ENCODE results near the gene FECH. TPM values are rescaled to one million over a fixed set of nuclear protein-coding genes. Genes with fewer than 3 reads are reported as not detected.

The FECH gene
- 10 to 100 TPM; 23.3 to 28.8 TPM for total RNA-seq

- Mint-ChIP-seq H3K27ac (peak within 1 kb of the TSS; percentile 74), H3K27me3 (no peaks in the 10 kb centered on the region), H3K4me3 (peak within 1 kb of the TSS; percentile 80), H3K4me1 (peaks cover 21% of the 10 kb centered on the region), H3K36me3 (ENCODE audit: low read depth) (peaks cover 8% of the 10 kb centered on the region), H3K9me3 (ENCODE audit: low read depth) (no peaks in the 10 kb centered on the region)
- ChIA-PET CTCF (interaction anchor here (0.7 kb wide), 1 partner anchor 15 kb away, joined by 3 read pairs; no protein-coding TSS in a partner anchor), POLR2A (no interaction called here)
- ATAC-seq: peak; percentile 92
- intact Hi-C loops (cut with DNase I, micrococcal nuclease): loop anchor here (1.0 to 10.0 kb wide), 4 partner anchors 35 to 952 kb away; partner anchors contain the start of genes NARS1 (in 2 of the 2) and TXNL1 (in 1 of the 2)
- DNase-seq: peak; percentile 76
Measured at GRCh38 chr18:57586251-57587049, at the start of gene FECH. FECH (minus strand) TSS chr18:57586702; CDS start chr18:57586620, 82 bp downstream.

DNA sequence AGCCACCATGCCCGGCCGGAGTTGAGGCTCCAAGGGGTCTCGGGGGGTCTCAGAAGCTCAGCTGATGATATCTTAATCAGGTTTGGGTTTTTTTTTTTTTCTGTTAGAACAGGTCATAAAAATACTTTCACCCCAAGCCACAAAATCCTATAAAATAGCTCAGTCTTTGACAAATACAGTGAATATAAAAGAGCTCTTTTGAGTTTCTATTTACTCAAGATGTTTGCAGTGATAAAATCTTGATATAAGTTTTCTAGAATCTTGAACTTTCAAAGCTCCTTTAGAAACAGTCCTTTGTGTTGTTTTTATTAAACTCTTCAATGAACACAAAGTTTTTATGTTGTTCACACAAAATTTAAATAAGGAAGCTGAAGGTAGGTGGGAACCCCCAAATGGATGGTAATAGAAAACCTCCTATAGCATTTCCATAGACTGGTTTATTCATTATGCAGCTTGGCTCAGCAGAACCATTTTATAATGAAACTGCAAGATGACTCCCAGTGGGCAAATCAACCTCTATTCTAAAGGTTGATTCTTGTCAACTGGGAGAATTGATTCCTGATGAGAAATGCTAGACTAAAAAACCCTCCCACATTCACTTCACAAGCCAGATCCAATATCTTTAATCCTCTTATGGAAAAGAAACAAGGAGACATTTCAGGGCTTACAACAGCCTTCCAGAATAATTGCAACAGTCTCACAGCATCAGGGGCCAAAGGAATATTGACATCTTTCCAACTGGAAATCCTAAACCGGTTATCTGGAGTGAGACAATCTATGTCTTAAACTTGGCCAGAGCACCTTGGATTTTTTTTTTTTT, 48.7 kb upstream of the FECH start:
- no peak overlapping the region for H3K27ac Mint-ChIP-seq
- H3K4me3 Mint-ChIP-seq: no peak overlapping the region
- H3K9me3 Mint-ChIP-seq (ENCODE audit: low read depth): no peaks in the 10 kb centered on the region
- no peak for ATAC-seq
- peaks cover 11% of the 10 kb centered on the region for H3K4me1 Mint-ChIP-seq
- intact Hi-C loops (cut with DNase I, micrococcal nuclease): loop anchor here in 1 of 2 experiments (10.0 kb wide), 1 partner anchor 410 kb away; the partner anchor contains the start of gene NEDD4L
- ChIA-PET CTCF (no interaction called here), POLR2A (interaction anchor here (0.6 kb wide), 1 partner anchor 47 kb away, joined by 3 read pairs; no protein-coding TSS in a partner anchor)
- no peak for DNase-seq
- peaks cover 5% of the 10 kb centered on the region for H3K36me3 Mint-ChIP-seq (ENCODE audit: low read depth)
- no peaks in the 10 kb centered on the region for H3K27me3 Mint-ChIP-seq

DNA sequence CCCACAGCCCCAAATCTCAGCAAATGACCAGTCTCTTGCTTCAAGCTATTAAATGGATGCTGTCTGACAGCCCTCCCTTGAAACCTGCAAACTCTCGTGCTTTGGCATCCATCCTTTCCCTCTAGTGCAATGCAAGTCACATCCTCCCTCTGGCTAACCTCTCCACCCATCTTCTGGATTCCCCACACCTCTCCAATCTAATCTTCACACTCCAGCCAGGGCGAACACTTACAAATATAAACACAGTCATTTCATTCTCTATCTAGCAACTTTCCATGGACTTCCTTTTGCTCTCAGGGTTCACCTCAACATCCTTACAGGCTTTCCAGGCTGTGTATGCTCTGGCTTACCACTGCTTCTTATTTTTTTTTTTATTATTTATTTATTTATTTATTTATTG, 45.2 kb upstream of the FECH start:
- H3K27ac Mint-ChIP-seq: peak overlapping the region; percentile 68
- no peaks in the 10 kb centered on the region for H3K9me3 Mint-ChIP-seq (ENCODE audit: low read depth)

GRCh38 chr18:57630754-57631595, 44.5 kb upstream of the FECH start:
- Mint-ChIP-seq H3K9me3 (ENCODE audit: low read depth) (no peaks in the 10 kb centered on the region), H3K4me1 (peaks cover 13% of the 10 kb centered on the region), H3K27ac (peak overlapping the region; percentile 96), H3K4me3 (peak overlapping the region; percentile 97), H3K27me3 (no peaks in the 10 kb centered on the region), H3K36me3 (ENCODE audit: low read depth) (peaks cover 3% of the 10 kb centered on the region)
- CTCF ChIA-PET: interaction anchor here (0.8 to 1.9 kb wide), 7 partner anchors 11 to 550 kb away, joined by 3 to 10 read pairs (median 3); partner anchors contain the start of gene NARS1
- ATAC-seq (no peak), DNase-seq (no peak)
- intact Hi-C loops (cut with DNase I, micrococcal nuclease): loop anchor here (1.0 to 10.0 kb wide), 7 partner anchors 10 to 993 kb away; partner anchors contain the start of genes NARS1 (in 2 of the 2), FECH (in 1 of the 2), NEDD4L (in 1 of the 2) and TXNL1 (in 1 of the 2)
- POLR2A ChIA-PET: interaction anchor here (0.6 to 3.1 kb wide), 3 partner anchors 10 to 207 kb away, joined by 5 to 13 read pairs (median 6); partner anchors contain the start of gene NARS1

More for the DNA sequence above, 45.2 kb upstream of the FECH start:
- CTCF ChIA-PET: no interaction called here
- Mint-ChIP-seq H3K4me3 (peak overlapping the region; percentile 97), H3K27me3 (no peaks in the 10 kb centered on the region), H3K4me1 (peaks cover 13% of the 10 kb centered on the region), H3K36me3 (ENCODE audit: low read depth) (peaks cover 3% of the 10 kb centered on the region)
- POLR2A ChIA-PET: interaction anchor here (3.1 kb wide), 1 partner anchor 10 kb away, joined by 13 read pairs; the partner anchor contains the start of gene NARS1
- intact Hi-C loops (cut with DNase I, micrococcal nuclease): loop anchor here (2.0 to 10.0 kb wide), 4 partner anchors 45 to 413 kb away; partner anchors contain the start of genes FECH (in 1 of the 2) and NEDD4L (in 1 of the 2)
- ATAC-seq (no peak), DNase-seq (no peak)

GRCh38 chr18:57630002-57630753, 43.7 kb upstream of the FECH start:
- peak overlapping the region; percentile 97 for H3K4me3 Mint-ChIP-seq
- CTCF ChIA-PET: interaction anchor here (0.8 to 1.9 kb wide), 7 partner anchors 10 to 551 kb away, joined by 3 to 10 read pairs (median 3); partner anchors contain the start of gene NARS1
- DNase-seq (peak; percentile 97), ATAC-seq (peak; percentile 99)
- no peaks in the 10 kb centered on the region for H3K27me3 Mint-ChIP-seq
- H3K9me3 Mint-ChIP-seq (ENCODE audit: low read depth): no peaks in the 10 kb centered on the region
- H3K27ac Mint-ChIP-seq: peak overlapping the region; percentile 96
- peaks cover 3% of the 10 kb centered on the region for H3K36me3 Mint-ChIP-seq (ENCODE audit: low read depth)
- POLR2A ChIA-PET: interaction anchor here (0.6 to 3.1 kb wide), 3 partner anchors 9 to 208 kb away, joined by 4 to 13 read pairs (median 6); partner anchors contain the start of gene NARS1
- intact Hi-C loops (cut with DNase I, micrococcal nuclease): loop anchor here (1.0 to 10.0 kb wide), 7 partner anchors 9 to 992 kb away; partner anchors contain the start of genes NARS1 (in 2 of the 2), FECH (in 1 of the 2), NEDD4L (in 1 of the 2) and TXNL1 (in 1 of the 2)
- peaks cover 11% of the 10 kb centered on the region for H3K4me1 Mint-ChIP-seq

DNA sequence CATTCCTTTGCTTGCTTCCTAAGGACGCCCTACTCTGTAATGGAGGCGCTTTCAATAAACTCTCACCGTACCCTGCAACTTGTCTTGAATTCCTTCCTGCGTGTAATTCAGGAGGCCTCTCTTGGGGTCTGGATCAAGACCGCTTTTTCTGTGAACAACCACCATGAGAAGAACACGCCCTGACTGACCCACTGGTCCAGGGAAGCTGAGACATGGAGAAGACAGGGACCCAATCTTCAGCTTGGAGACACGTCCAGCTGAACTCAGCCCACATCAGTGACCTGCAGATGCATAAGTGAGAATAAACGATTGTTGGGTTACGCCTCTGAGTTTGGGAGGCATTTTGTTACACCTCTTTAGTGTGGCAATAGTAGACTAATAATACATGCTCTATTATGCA, 42.9 kb upstream of the FECH start:
- intact Hi-C loops (cut with DNase I, micrococcal nuclease): loop anchor here in 1 of 2 experiments (10.0 kb wide), 2 partner anchors 495 to 1505 kb away; partner anchors contain the start of gene SEC11C
- peak overlapping the region; percentile 96 for H3K27ac Mint-ChIP-seq

DNA sequence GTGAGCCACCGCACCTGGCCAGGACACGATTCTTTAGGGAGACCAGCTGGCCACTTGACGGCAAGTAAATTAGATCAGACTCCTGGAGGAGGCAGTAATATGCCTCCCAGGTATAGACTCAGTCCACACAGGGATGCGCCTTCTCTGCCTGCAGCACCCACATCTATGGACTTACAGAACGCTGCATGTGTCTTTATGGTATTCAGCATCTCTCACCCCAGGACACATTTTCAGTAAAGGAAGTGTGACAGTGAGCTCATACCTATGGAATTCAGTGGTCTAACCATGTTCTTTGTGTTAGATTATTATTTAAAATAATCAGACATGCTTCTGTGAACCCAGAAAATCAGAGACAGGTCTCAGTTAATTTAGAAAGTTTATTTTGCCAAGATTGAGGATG, 41.0 kb upstream of the FECH start:
- H3K27ac Mint-ChIP-seq: no peak overlapping the region
- ChIA-PET POLR2A (no interaction called here), CTCF (interaction anchor here (0.7 kb wide), 1 partner anchor 154 kb away, joined by 3 read pairs; no protein-coding TSS in a partner anchor)
- no peak overlapping the region for H3K4me3 Mint-ChIP-seq
- H3K9me3 Mint-ChIP-seq (ENCODE audit: low read depth): no peaks in the 10 kb centered on the region
- H3K4me1 Mint-ChIP-seq: peaks cover 11% of the 10 kb centered on the region
- ATAC-seq (no peak), DNase-seq (no peak)
- intact Hi-C loops (cut with DNase I, micrococcal nuclease): loop anchor here in 1 of 2 experiments (10.0 kb wide), 2 partner anchors 497 to 1507 kb away; partner anchors contain the start of gene SEC11C
- peaks cover 3% of the 10 kb centered on the region for H3K36me3 Mint-ChIP-seq (ENCODE audit: low read depth)
- H3K27me3 Mint-ChIP-seq: no peaks in the 10 kb centered on the region

More for the DNA sequence above, 42.9 kb upstream of the FECH start:
- no peaks in the 10 kb centered on the region for H3K9me3 Mint-ChIP-seq (ENCODE audit: low read depth)
- H3K4me3 Mint-ChIP-seq: peak overlapping the region; percentile 97
- ChIA-PET CTCF (interaction anchor here (1.4 to 1.9 kb wide), 3 partner anchors 9 to 552 kb away, joined by 5 to 10 read pairs (median 6); partner anchors contain the start of gene NARS1), POLR2A (interaction anchor here (0.6 to 3.1 kb wide), 2 partner anchors 8 to 16 kb away, joined by 4 to 13 read pairs; partner anchors contain the start of gene NARS1)
- H3K36me3 Mint-ChIP-seq (ENCODE audit: low read depth): peaks cover 3% of the 10 kb centered on the region
- H3K27me3 Mint-ChIP-seq: no peaks in the 10 kb centered on the region
- ATAC-seq (no peak), DNase-seq (no peak)
- H3K4me1 Mint-ChIP-seq: peaks cover 11% of the 10 kb centered on the region

GRCh38 chr18:57624988-57625387, 38.5 kb upstream of the FECH start:
- Mint-ChIP-seq H3K36me3 (ENCODE audit: low read depth) (peaks cover 10% of the 10 kb centered on the region), H3K27me3 (no peaks in the 10 kb centered on the region), H3K4me3 (no peak overlapping the region), H3K4me1 (peaks cover 8% of the 10 kb centered on the region), H3K27ac (no peak overlapping the region), H3K9me3 (ENCODE audit: low read depth) (no peaks in the 10 kb centered on the region)
- ATAC-seq: no peak
- no peak for DNase-seq
- ChIA-PET POLR2A (interaction anchor here (0.5 kb wide), 1 partner anchor 146 kb away, joined by 3 read pairs; no protein-coding TSS in a partner anchor), CTCF (interaction anchor here (0.7 kb wide), 2 partner anchors 22 to 157 kb away, joined by 3 read pairs; no protein-coding TSS in a partner anchor)
- intact Hi-C loops (cut with DNase I, micrococcal nuclease): loop anchor here (5.0 to 10.0 kb wide), 3 partner anchors 38 to 1510 kb away; partner anchors contain the start of genes FECH (in 1 of the 2) and SEC11C (in 1 of the 2)

DNA sequence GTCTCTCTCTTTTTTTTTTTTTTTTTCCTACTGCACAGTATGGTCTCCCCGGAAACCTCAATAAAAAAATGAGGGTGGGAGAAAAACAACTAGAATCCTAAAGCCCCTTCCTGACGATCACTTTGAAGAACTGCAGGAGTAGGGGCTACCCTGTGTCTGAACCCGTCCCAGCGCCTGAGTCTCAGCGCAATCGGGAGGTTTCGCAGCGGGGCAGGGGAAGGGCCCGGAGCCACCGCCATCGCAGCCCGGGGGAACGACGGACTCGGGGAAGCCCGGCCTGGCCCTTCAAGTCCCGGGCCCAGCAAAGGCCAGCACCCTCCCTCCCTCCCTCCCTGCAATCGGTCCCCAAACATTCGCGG, 34.7 kb upstream of the FECH start:
- Mint-ChIP-seq H3K27me3 (no peaks in the 10 kb centered on the region), H3K4me3 (peak overlapping the region; percentile 88), H3K4me1 (peaks cover 26% of the 10 kb centered on the region), H3K27ac (peak overlapping the region; percentile 93), H3K9me3 (ENCODE audit: low read depth) (no peaks in the 10 kb centered on the region), H3K36me3 (ENCODE audit: low read depth) (peaks cover 31% of the 10 kb centered on the region)
- DNase-seq (peak; percentile 54), ATAC-seq (peak; percentile 24)
- CTCF ChIA-PET: interaction anchor here (0.6 to 3.0 kb wide), 4 partner anchors 9 to 1513 kb away, joined by 3 to 10 read pairs (median 3); no protein-coding TSS in a partner anchor
- POLR2A ChIA-PET: interaction anchor here (1.0 to 2.7 kb wide), 4 partner anchors 9 to 970 kb away, joined by 3 to 13 read pairs (median 4); partner anchors contain the start of gene WDR7
- intact Hi-C loops (cut with DNase I, micrococcal nuclease): loop anchor here (1.0 to 10.0 kb wide), 8 partner anchors 9 to 1514 kb away; partner anchors contain the start of genes FECH (in 2 of the 2), WDR7 (in 2 of the 2), NEDD4L (in 1 of the 2) and SEC11C (in 1 of the 2)

Measured in activated CD4-positive, alpha-beta T cell treated with anti-CD3 and anti-CD28 coated beads for 36 hours (primary cell).